ENCODE data around the gene RBBP8NL.
"Not testable (repeated sequence)": the region's sequence is repeated elsewhere in the genome, so short reads cannot be mapped to it uniquely, and the experiment has no call there.

RBBP8NL gene

DNA sequence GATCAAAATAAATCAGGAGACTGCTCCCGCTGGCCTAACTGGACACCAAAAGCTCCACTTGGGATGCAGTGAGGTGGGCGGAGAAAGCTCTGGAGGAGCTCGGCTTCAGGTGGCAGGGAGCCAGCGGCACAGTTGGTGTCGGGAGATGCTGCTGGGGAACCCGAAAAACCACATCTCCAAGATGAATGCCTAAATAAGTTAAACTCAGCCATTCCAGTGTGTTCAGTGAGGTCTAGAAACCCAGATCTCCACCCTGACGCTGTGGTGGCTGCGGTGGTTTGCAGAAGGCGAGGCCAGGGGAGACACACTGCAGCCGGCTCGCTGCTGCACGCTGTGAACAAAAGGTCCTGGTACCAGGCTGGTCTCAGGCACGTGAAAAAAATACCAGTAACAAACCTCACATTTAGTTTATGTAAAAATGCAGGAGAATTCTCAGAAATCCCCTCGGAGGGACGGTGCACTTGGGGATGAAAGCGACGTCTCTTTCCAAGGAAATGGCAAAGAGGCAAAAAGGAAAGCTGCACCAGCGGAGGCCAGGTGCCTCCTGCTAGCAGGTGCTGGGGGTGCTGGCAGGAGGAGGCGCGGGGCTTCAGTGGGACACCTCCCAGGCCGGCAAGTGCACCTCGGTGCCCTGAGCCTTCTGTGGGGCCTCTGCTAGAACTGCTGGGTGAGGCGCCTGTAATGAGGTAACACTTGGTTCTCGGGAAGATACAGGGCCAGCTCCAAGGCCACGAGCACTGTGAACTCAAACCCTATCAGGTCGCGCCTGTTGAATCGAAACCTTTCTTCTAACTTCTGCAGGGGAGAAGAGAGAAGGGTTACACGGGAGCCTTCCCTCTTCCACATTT is 36.8 kb downstream of the RBBP8NL start:
- DNase-seq = no peak

DNA sequence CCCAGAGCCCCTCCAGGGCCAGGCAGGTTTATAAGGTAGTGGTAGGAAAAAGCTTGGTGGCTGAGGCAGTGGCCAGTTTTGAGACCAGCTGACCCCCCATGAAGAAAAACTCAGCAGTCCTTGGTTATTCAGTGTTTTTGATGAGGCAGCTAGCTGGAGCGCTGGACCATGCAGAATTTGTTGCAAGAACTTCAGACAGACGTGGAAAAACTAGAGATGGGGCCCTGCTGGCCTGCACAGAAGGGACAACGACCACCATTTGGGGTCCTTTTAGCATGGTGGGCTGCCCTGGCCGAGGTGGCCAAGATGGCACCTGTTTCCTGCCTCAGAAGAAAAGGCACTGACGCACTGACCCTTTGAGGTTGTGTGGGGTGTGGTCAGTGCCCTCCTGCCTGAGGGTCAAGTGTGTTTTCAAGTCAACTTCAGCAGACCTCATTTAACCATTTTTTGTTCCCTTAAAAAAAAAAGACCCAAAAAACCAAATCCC is 37.7 kb downstream of the RBBP8NL start:
- no peak for DNase-seq

DNA sequence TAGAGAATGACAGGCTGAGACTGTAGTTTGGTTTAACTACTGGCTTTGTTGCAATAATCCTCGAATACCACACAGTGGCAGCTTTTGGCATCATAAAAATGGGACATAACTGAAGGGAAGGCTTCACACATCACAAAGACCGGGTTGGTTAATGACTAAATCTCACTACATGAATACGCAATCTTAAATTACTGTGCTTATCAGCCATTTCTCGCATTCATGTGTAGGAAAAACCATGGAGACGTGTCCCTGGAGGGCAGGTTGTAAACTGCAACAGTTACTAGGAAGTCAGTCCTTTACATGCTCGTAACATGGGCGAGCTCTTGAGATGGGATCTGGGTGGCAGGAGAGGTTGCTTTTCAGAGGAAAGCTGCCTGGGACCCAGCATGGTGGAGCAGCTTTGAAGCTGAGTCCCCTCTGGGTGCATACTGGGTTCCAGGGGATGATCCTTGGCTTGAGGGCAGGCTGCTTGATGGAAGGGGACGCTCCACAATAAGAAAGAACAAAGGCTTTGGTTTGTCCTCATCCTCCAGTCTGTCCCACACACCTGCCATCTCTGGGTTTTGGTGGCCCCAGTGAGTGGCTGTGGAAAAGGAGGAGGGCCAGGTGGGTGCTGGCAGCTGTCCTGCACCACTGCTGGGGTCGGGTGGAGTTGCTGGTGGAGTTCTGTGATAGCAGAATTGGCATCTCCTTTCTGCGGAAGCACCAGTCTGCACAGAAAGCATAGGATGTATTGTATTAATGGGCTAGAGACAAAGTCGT is 38.3 kb downstream of the RBBP8NL start:
- DNase-seq = no peak

DNA sequence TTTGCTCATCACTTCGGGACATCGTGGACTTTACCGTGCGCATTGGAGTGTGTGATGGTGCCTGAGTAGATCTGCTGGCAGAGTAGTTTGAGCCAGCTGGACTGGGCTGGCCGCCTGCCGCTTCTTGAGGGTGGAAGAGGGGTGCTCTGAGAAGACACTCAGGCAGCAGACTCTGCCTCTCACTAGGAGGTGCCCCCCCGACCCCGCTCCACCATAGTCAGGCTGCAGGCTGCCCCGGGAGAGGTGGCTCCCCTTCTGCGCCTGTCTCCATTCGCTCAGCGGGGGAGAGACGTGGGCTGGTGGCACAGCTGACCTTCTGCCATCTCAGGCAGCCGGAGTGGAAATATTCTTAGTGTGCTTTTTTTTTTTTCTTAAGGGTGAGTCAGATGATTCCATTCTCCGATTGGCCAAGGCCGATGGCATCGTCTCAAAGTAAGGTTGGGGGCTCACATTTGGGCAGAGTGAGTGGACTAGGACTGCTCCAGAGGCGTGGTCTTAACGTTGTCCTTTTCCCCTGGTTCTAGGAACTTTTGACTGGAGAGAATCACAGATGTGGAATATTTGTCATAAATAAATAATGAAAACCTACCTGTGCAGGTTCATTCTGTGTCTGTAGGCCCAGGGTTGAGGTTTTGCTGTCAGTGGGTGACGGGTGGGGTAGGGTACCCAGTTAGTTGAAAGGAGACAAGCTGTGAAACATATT is 39.3 kb downstream of the RBBP8NL start:
- DNase-seq = no peak

DNA sequence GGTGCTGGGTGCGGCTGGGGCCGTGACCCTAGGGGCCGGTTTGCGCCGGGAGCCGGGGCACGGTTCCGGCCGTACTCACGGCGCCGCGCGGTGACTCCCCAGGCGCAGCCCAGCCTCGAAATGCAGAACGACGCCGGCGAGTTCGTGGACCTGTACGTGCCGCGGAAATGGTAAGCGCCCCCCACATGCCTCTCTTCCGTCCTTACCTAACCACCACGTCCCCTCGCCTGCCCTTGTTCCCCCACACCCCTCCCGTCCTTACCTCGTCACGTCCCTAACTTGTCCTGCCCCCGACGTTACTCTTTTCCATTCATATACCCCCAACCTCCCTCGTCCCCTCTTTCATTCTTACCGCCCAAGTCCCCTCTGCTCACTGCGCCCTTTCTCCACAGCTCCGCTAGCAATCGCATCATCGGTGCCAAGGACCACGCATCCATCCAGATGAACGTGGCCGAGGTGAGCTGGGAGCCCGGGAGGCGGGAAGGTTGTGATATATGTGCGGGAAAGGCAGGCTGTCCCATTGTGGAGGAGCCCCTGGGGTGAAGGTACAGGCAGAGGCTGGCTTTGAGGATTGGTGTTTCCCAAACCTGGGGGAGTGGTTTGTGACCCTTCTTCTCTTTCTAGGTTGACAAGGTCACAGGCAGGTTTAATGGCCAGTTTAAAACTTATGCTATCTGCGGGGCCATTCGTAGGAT is 40.0 kb downstream of the RBBP8NL start:
- no peak for DNase-seq

DNA sequence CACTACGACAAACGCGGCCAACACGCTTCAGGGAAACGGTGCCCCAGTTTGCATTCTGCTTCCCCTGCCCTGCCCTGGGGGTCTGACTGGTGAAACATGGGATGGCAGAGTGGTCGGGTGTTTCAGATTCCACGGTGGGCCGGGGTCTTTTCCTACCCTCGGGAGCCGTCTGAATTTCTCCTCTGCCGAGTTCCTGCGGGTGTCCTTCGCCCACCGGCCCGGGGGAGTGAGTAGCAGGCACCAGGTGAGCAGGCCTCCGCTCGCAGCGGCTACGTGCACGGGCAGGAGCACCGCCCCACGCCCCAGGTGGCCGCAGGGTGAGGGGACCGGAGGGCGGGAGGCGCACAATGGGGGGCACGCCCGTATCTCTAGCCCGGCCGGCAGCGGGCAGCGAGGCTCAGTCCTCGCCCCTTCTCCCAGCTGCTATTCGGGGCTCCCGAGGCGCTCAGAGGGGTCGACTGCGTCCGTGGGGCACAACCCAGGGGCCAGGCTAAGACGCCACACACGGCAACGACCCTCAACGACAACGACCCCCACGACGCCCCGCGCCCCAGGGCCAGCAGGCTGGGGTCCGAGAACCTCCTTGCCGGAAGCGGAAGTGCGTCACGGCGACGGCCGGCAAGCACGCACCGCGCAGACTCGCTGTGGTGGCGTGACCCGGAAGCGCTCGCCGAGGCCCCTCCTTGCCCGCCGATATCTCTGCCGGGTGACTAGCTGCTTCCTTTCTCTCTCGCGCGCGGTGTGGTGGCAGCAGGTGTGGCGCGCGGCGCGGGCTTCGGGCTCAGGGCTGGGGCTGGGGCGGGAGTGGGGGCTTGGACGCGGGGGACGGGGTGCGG is 40.7 kb downstream of the RBBP8NL start, which contains the start of gene RPS21:
TSS of gene RPS21 (plus strand) at position 721 of the 836 bp plus-strand sequence. CDS start 236 bp downstream, outside the sequence.
- DNase-seq = peak; percentile 97

DNA sequence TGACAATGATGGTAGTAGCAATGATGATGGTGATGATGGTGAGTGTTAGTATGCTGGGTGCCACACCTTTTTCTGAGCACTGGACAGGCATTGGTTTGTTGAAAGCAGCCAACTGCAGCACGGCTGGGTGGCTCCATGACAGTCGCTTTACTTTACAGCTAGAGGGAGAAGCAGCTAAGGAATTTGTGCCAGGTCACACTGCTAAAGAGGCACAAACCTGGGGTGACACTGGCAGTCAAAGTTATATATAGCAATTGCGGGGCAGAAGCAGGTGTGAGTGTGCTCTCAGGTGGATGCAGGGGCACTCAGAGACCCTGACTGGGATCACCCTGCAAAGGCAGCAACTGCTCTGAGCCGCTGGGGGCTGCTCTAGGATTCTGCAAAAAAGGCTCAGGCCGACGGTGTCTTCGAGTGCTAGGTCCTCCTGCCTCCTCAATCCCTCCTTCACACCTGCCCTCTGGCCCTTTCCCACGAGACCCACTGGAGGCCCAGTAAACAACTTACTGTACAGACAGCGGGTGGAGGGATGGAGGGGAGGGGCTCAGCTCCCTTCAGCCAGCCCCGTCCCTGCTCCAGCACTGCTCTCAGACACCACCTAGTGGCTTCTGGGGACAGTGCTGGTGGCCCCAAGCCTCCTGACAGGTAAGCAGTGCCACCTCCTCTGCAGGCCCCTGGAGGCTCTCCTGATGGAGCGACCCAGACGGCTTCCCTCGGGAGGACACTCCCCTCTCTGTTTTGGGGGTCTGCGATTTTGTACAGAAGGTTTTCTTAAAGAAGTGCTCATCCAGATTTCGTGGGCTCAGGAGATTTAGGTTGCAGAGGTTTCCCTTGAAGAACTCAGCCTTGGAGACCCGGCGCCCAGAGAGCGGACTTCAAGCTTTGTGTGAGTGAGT is 44.8 kb downstream of the RBBP8NL start:
- DNase-seq = peak; percentile 93

DNA sequence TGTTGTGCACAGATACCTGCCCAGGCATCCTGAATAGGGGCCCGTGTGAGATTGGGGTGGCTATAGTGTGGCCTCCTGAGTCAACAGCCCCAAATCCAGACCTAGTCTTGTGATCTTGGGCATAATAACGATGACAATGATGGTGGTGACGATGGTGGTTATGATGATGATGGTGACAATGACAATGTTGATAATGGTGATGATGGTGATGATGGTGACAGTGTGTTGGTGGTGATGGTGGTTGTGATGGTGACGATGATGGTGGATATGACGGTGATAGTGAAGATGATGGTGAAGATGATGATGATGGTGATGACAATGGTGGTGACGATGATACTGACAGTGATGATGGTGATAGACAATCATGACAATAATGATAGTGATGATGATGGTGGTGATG is 45.5 kb downstream of the RBBP8NL start:
- no peak for DNase-seq

DNA sequence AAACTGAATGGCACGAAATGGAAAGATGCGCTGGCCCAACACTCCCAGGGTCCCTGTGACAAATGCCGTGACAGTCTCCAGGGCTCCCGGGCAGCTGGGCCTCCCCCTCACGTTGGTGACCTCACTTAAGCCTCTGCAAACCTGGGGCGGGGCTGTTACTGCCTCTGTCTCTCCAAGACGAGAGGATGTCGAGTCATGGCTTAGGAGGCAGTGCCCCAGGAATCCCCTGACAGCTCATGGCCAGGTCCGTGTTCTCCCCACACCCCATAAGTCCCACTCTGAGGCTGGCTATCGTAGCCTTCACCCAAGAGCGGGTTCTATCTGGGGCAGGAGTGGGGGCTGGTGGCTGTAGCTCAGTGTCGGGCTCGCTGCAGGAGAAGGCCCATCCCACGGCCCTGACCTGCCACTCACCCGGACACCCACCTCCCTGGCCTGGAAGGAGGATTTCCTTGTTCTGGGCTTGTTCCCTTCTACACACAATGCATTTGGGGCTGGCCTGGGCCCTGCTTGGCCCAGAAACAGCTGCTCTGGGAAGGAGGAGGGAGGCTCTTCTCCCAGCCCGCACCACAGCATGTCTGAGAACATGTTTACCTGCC is 46.0 kb downstream of the RBBP8NL start:
- no peak for DNase-seq

DNA sequence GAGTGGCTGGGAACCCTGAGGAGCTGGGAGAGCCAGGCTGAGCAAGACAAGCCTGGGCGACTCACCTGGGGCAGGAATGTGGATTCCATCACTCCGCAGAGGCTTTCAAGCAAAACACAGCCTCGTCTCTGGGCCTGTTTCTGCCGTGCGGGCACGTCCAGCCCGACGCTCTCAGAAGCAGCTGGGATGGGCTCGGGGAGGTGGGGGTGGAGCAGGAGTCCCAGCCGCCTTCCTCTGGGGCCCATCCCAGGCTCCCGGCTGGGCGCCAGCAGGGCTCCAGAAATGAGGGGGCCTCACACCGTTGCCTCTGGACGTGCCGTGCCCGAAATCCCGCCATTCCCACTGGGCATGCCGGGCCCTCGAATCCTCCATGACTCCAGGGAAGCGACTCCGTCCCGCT is 49.1 kb downstream of the RBBP8NL start:
- DNase-seq = no peak

DNA sequence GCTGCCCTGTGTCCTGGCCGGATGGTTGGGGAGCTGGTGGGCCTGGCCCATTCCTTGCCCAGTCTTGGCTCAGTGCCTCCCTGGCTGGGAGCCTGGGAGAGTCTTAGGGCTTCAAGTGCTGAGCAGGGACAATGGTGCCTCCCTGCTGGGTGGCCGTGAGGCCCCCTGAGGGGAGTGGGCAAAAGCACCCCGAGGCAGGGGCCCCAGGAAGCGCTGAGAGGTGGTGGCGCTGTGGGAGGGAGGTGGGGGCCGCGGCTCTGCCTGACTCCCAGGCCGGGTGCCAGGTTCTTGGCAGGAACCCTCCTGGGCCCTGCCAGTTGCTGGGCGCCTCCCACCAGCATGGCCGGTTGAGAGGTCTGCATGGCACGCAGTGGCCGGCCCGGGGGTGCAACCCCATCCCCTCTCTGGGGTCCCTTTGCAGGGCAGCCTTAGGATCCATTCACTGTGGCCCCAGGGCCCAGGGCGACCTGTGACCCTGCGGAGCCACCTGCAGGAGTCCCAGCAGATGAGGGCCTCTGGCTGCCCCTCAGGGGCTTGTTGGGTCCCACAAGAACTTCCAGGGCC is 49.6 kb downstream of the RBBP8NL start:
- DNase-seq = no peak

DNA sequence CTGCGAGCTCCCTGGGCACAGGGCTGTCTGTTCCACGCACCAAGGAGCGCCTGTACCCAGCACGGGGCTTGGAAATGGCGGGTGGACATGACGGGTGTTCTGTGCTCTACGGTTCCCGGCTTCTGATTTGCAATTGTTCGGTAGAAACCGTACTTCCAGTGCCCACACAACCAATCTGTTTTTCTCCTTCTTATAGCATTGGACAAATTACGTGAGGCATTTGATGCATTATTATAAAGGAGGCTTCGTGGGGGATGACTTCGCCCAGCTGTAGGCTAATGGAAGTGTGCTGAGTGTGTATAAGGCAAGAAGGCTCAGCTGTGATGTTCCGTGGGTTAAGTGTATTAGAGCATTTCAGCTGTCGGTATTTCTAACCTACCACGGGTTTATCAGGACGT is 50.3 kb downstream of the RBBP8NL start:
- no peak for DNase-seq

DNA sequence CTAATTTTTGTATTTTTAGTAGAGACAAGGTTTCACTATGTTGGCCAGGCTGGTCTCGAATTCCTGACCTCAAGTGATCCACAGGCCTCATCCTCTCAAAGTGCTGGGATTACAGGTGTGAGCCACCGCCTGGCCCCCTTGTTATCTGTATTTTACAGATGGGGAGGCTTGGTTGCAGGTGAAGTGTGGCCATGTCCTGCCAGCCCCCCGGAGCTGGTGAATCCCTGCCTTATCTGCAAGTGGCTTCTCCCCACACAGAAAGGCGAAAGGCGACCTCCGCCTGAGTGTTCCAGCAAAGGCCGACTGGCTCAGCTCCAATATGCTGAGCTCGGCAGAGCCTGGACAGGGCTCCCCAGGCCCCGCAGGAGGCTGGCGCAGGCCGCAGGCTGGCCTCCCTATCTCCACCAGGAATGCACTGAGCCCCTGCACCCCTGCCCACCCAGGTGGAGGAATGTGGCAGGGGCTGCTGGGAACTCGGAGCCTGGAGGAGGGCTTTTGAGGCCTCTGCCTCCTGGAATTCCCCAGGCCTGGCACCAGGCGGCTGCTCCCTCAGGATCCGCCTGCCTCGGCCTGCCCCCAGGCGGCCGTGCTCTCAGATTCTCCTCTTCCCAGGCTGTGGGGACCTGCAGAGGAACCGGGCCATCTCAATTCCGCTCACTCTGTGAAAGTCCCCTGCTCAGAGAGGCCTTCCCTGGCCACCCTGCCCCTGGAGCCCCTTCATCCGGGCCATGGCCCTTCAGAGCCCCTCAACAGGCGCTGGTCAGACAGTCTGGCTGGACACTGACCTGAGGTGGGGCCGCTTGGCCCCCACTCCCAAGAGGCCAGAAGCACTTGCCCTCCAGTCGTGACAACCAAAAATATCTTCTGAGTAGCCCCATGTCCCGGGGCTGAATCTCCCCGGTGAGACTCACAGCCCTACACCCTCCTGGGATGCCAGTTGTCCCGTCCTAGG is 51.0 kb downstream of the RBBP8NL start:
- DNase-seq = peak; percentile 52

DNA sequence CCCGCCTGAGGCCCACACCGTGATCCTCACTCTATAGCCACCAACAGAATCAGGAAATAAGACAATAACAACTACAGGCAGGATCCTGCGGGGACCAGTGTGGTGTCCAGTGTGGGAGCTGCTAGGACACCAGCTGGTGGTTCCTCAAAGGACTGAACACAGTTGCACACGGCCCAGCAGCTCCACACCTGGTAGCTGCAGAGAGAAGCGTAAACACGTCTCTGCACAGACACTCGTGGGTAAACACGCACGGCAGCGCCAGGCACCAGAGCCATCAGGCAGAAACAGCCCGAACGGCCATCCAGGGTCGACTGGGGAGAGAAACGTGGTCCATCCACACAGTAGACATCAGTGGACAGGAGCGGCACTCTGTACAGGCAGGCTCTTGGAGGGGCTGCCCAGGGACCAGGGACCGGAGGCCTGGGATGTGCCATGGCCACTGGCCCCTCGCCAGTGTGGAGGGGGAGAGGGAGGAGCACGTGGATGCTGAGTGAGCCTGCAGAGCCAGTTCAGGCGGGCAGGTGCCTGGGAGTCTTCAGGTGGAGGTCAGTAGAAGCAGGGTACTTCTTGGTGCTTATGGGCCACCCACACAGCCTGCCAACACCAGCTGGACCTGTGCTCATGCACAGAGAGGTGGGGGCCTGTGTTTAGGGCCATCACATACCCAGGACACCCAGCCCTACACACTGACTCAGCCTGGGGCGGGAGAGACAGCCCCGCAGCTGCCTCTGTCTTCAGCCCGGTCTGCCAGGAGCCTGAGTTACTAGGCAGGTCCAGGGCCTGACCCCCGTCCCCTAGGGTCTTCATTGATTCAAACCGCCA is 52.8 kb downstream of the RBBP8NL start:
- no peak for DNase-seq

DNA sequence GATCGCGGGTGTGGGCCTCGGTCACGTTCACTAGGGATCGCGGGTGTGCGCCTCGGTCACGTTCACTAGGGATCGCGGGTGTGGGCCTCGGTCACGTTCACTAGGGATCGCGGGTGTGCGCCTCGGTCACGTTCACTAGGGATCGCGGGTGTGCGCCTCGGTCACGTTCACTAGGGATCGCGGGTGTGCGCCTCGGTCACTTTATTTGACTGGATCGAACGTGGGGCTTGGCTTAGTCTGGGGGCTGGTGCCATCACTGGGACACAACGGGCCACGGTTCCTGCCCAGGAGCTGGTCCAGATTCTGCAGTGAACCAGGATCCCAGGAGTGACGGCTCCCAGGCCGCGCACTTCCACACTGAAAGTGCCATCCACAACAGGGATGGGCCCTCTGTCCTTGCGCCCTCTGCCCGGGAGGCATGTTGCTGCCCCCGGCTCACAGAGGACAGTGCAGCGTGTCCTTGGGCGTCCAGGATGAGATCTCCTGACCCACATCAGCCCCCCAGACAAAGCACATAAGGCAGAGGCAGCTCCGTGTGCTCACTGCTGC is 53.6 kb downstream of the RBBP8NL start:
- DNase-seq = not testable (repeated sequence)

DNA sequence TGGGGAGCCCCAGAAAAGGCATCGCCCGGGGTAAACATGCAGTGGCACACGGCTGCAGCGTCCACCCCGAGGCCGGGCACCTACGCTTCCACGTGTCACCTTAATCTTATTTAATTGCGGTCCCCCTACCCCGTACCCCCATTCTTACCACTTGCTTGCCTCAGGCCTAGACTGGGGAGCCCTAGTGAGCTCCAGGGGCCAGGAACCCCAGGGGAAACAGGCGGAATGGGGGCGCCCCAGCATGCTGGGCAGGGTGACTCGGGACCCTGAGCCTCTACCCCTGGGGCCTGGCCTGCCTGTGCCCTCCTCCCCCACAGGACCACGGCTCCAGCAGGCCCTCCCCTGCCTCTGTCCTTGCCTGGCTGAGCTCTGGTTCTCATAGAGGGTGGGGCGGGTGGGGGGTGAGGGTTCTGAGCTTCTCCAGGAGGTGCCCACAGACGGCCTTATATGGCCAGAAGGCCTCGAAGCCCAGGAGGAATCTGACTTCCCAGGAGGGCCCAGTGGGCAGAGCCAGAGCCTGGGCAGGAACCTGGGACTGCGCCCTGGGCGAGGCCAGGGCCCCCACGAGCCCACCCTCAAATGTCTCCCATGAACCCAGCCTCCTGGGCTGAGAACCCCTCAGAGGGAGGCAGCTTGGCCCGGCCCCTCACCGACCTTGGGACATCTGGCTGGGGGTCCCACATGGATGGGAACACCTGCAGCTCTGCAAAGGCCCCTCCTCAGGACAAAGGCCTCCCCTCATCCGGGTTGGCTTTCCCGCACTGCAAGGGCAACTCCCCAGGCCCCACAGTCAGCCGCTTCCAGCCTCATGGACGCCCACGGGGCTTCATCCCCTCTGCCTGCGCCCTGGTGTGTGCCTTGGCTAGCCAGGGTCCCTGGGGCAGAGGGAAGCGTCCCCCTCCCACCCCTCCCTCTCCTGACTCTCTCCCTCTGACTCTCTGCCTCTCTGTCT is 55.0 kb downstream of the RBBP8NL start:
- no peak for DNase-seq

Measured in NCI-H82 (cell line).